IMR-90 (cell line): Measurements from ENCODE around the gene TTC3. TPM values are rescaled to one million over a fixed set of nuclear protein-coding genes. Genes with fewer than 3 reads are reported as not detected.

ENCODE experiments used
- ATAC-seq: fragments of 200-7000 bp; cut with Tn5 transposase; 2 replicates; pipeline ENCODE4 v1.9.1; 2020; ENCODE audit warnings: low read depth, mild to moderate bottlenecking, moderate library complexity
- BruUV-seq: library from RNA; stranded (reverse); fragments of 400-500 nt; replicated peaks from 2 replicates; lab custom pipeline; 2021; lab: Mats Ljungman, UMichigan
- CTCF ChIA-PET: fragments of 300-600 bp; formaldehyde crosslinking; extraction: SDS; loops from one replicate; lab custom pipeline; 2021; ENCODE audit warnings: antibody characterized with exemption; lab: Yijun Ruan, JAX
- POLR2A ChIA-PET: fragments of 300-600 bp; sonication (Branson Sonifier 250); formaldehyde crosslinking; loops from one replicate; lab custom pipeline; 2022; ENCODE audit warnings: antibody characterized with exemption; ENCODE audit not compliant: unreplicated experiment; lab: Charles Lee
- DNase-seq: peaks from one replicate; pipeline ENCODE4 v3.0.0; 2013
- H2AFZ ChIP-seq: replicated peaks from 2 replicates; pipeline ENCODE3; 2013; ENCODE audit warnings: low read length, mild to moderate bottlenecking; ENCODE audit not compliant: poor library complexity
- H2AK5ac ChIP-seq: 2 replicates; pipeline ENCODE4 v1.6.1; 2013; ENCODE audit warnings: low read depth, low read length, inconsistent platforms
- H2AK9ac ChIP-seq: replicated peaks from 2 replicates; pipeline ENCODE3; 2013; ENCODE audit warnings: mild to moderate bottlenecking, low read depth, low read length, moderate library complexity; ENCODE audit not compliant: poor library complexity
- H2BK120ac ChIP-seq: 2 replicates; pipeline ENCODE4 v1.6.1; 2013; ENCODE audit warnings: low read depth, low read length, inconsistent platforms
- H2BK15ac ChIP-seq: 3 replicates; pipeline ENCODE4 v1.6.1; 2013; ENCODE audit warnings: low read depth, low read length, inconsistent platforms
- H2BK20ac ChIP-seq: 2 replicates; pipeline ENCODE4 v1.6.1; 2013; ENCODE audit warnings: low read depth, mild to moderate bottlenecking, inconsistent platforms, low read length, moderate library complexity
- H2BK5ac ChIP-seq: 2 replicates; pipeline ENCODE4 v1.6.1; 2013; ENCODE audit warnings: mild to moderate bottlenecking, low read depth, low read length, inconsistent platforms; ENCODE audit not compliant: poor library complexity, severe bottlenecking
- H3K14ac ChIP-seq: replicated peaks from 2 replicates; pipeline ENCODE4 v1.6.1; 2013; ENCODE audit warnings: low read depth, low read length, inconsistent platforms
- H3K18ac ChIP-seq: 2 replicates; pipeline ENCODE4 v1.6.1; 2013; ENCODE audit warnings: low read depth, low read length, control low read depth
- H3K23ac ChIP-seq: 2 replicates; pipeline ENCODE4 v1.6.1; 2013; ENCODE audit warnings: low read depth, low read length, inconsistent platforms
- H3K27ac ChIP-seq: 2 replicates; pipeline ENCODE4 v1.5.1; 2013; ENCODE audit warnings: mild to moderate bottlenecking, control low read depth, low read length; ENCODE audit not compliant: insufficient read depth
- H3K27me3 ChIP-seq: 2 replicates; pipeline ENCODE4 v1.6.1; 2013; ENCODE audit warnings: low read length; ENCODE audit not compliant: control insufficient read depth, insufficient read depth
- H3K36me3 ChIP-seq: 2 replicates; pipeline ENCODE4 v1.6.1; 2013; ENCODE audit warnings: low read length, mixed read lengths; ENCODE audit not compliant: control insufficient read depth, insufficient read depth
- H3K4ac ChIP-seq: 2 replicates; pipeline ENCODE4 v1.6.1; 2013; ENCODE audit warnings: low read depth, low read length, inconsistent platforms
- H3K4me1 ChIP-seq: 2 replicates; pipeline ENCODE4 v1.6.1; 2013; ENCODE audit warnings: low read length, mixed read lengths; ENCODE audit not compliant: control insufficient read depth, insufficient read depth
- H3K4me2 ChIP-seq: 2 replicates; pipeline ENCODE4 v1.6.1; 2013; ENCODE audit warnings: low read depth, mild to moderate bottlenecking, control low read depth, low read length, moderate library complexity
- H3K4me3 ChIP-seq: 2 replicates; pipeline ENCODE4 v1.5.1; 2013; ENCODE audit warnings: low read depth, mild to moderate bottlenecking, control low read depth, low read length, moderate library complexity; ENCODE audit not compliant: insufficient read depth
- H3K56ac ChIP-seq: 2 replicates; pipeline ENCODE4 v1.6.1; 2013; ENCODE audit warnings: low read length, inconsistent platforms; ENCODE audit not compliant: insufficient read depth; ENCODE audit errors: extremely low read depth
- H3K79me1 ChIP-seq, 2 experiments: 2 replicates each; pipeline ENCODE4 v1.6.1; 2013; ENCODE audit warnings: low read length in 2 of 2, inconsistent platforms in 1 of 2, low read depth in 1 of 2
- H3K9ac ChIP-seq: 2 replicates; pipeline ENCODE4 v1.6.1; 2013; ENCODE audit warnings: low read depth, low read length, control low read depth
- H3K9me1 ChIP-seq: 2 replicates; pipeline ENCODE4 v1.6.1; 2013; ENCODE audit warnings: low read length, inconsistent platforms; ENCODE audit not compliant: insufficient read depth
- H3K9me3 ChIP-seq: 2 replicates; pipeline ENCODE4 v1.6.1; 2013; ENCODE audit warnings: low read length; ENCODE audit not compliant: control insufficient read depth, insufficient read depth
- H4K20me1 ChIP-seq: 2 replicates; pipeline ENCODE4 v1.6.1; 2013; ENCODE audit warnings: low read length, inconsistent platforms; ENCODE audit not compliant: insufficient read depth
- H4K5ac ChIP-seq: 2 replicates; pipeline ENCODE4 v1.6.1; 2013; ENCODE audit warnings: mild to moderate bottlenecking, low read depth, low read length, control low read depth
- H4K8ac ChIP-seq, 2 experiments: 2 replicates each; pipeline ENCODE4 v1.6.1; 2013; ENCODE audit warnings: low read depth in 2 of 2, low read length in 2 of 2, control low read depth in 1 of 2, inconsistent platforms in 1 of 2
- H4K91ac ChIP-seq: 2 replicates; pipeline ENCODE4 v1.6.1; 2013; ENCODE audit warnings: low read depth, low read length, inconsistent platforms; ENCODE audit not compliant: insufficient read depth
- BHLHE40 ChIP-seq: fragments of 150-350 bp; IDR thresholded peaks from 2 replicates; pipeline ENCODE4 v1.6.1; 2016; ENCODE audit warnings: mild to moderate bottlenecking, low read depth, low read length
- CEBPB ChIP-seq: IDR thresholded peaks from 2 replicates; pipeline ENCODE4 v1.6.1; 2012; ENCODE audit warnings: low read depth, low read length, improper control_type of control experiment
- FOS ChIP-seq: fragments of 150-350 bp; IDR thresholded peaks from 2 replicates; pipeline ENCODE4 v1.6.1; 2016; ENCODE audit warnings: low read depth, low read length
- MAFK ChIP-seq: IDR thresholded peaks from 2 replicates; pipeline ENCODE4 v1.6.1; 2012; ENCODE audit warnings: low read depth, low read length, improper control_type of control experiment
- MAZ ChIP-seq: IDR thresholded peaks from 2 replicates; pipeline ENCODE4 v1.6.1; 2012; ENCODE audit warnings: low read depth, mild to moderate bottlenecking, low read length, improper control_type of control experiment, moderate library complexity, borderline replicate concordance
- MXI1 ChIP-seq: IDR thresholded peaks from 2 replicates; pipeline ENCODE4 v1.6.1; 2012; ENCODE audit warnings: low read depth, mild to moderate bottlenecking, low read length, moderate library complexity, borderline replicate concordance
- NFE2L2 ChIP-seq: fragments of 150-350 bp; IDR thresholded peaks from 2 replicates; pipeline ENCODE4 v1.6.1; 2016; ENCODE audit warnings: low read depth, mild to moderate bottlenecking, low read length
- POLR2A ChIP-seq: IDR thresholded peaks from 2 replicates; pipeline ENCODE4 v1.6.1; 2012; ENCODE audit warnings: mild to moderate bottlenecking, low read depth, low read length
- RAD21 ChIP-seq: IDR thresholded peaks from 2 replicates; pipeline ENCODE4 v1.6.1; 2012; ENCODE audit warnings: low read length, improper control_type of control experiment
- RCOR1 ChIP-seq: IDR thresholded peaks from 2 replicates; pipeline ENCODE4 v1.6.1; 2012; ENCODE audit warnings: mild to moderate bottlenecking, low read length, improper control_type of control experiment; ENCODE audit not compliant: insufficient replicate concordance
- RFX5 ChIP-seq: IDR thresholded peaks from 2 replicates; pipeline ENCODE4 v1.8.0; 2012; ENCODE audit warnings: low read depth, mild to moderate bottlenecking, low read length, moderate library complexity
- WGBS, 2 experiments: methylation state at CpG; one replicate each; pipeline versions ENCODE4 v1.1.5 to v1.1.7; 2013; ENCODE audit warnings: missing lambda C conversion rate in 2 of 2; ENCODE audit not compliant: insufficient read length in 1 of 2; ENCODE audit errors: extremely low coverage in 2 of 2; 5-methylcytosine and 5-hydroxymethylcytosine counted together
- dilution Hi-C: fragments of 300-500 bp; cut with HindIII; formaldehyde crosslinking; loops from one replicate; pipeline ENCODE4 v1.14.3; 2018; ENCODE audit warnings: low sequenced_read_pairs; ENCODE audit not compliant: unreplicated experiment
- in situ Hi-C: fragments of 300-500 bp; cut with MboI; formaldehyde crosslinking; loops from 3 replicates; pipeline ENCODE4 v1.14.3; 2019; ENCODE audit warnings: low sequenced_read_pairs, inconsistent platforms, mixed read lengths
- intact Hi-C: fragments of 100-400 bp; cut with micrococcal nuclease; formaldehyde crosslinking; loops from 2 replicates; pipeline ENCODE4 v1.10.0; 2022
- polyA plus RNA-seq, 3 experiments: library from polyadenylated mRNA; depleted of rRNA; stranded (reverse); fragments of >200 nt; gene quantifications; 2 replicates each; pipeline ENCODE4 v1.2.3, GENCODE V29; 2012; ENCODE audit warnings: low replicate concordance in 1 of 3
- total RNA-seq: library from RNA; depleted of rRNA; stranded (reverse); fragments of >200 nt; gene quantifications from 2 replicates; pipeline ENCODE4 v1.2.3, GENCODE V29; 2012
- TF ChIP-seq, protein P1 (sequence below): conservative IDR thresholded peaks from 2 replicates; pipeline ENCODE4 v1.5.1; 2012; ENCODE audit warnings: mild to moderate bottlenecking, low read depth, low read length, improper control_type of control experiment
- TF ChIP-seq, protein P2 (sequence below): fragments of 150-350 bp; IDR thresholded peaks from 2 replicates; pipeline ENCODE4 v1.6.1; 2016; ENCODE audit warnings: low read depth, mild to moderate bottlenecking, low read length, moderate library complexity, borderline replicate concordance

TTC3 gene
- total and polyA plus RNA-seq, 2 of the 4 experiments (the other 2 are of a cell fraction), result 96.7 to 293 TPM

DNA sequence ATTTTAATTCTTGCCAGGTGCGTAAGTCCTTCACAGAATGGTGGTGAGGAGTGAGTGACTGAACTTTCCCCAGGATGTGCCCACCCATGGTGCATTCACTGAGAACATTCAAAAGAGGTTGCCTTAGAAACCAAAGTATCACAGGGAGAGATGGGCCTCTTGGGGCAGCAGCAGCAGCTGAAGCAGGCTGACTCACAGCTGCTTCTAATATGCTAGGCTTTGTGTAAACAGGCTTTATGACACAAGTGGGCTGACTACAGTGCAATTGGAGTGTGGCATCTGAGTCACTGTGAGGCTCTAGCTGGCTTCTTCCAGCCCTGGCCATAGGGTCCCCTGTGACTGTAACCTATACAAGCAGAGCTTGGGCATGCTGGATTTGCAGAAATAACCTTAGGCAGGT is 12.8 kb upstream of the TTC3 start:
- Histone ChIP-seq H2BK5ac (peak overlapping the region; percentile 71), H2AK5ac (peak overlapping the region; percentile 95), H3K4me3 (no peak overlapping the region), H4K20me1 (peaks cover 4% of the 10 kb centered on the region; the same call in 1 of the 2 replicates), H3K27ac (peak overlapping the region; percentile 4; the same call in 1 of the 2 replicates), H3K4me2 (peak overlapping the region; percentile 59; the same call in 1 of the 2 replicates), H2AFZ (peak overlapping the region; percentile 83), H4K91ac (peak overlapping the region; percentile 65), H2BK15ac (peak overlapping the region; percentile 56; the same call in 2 of the 3 replicates), H3K4ac (peak overlapping the region; percentile 71), H2AK9ac (peak overlapping the region; percentile 74), H3K14ac (peak overlapping the region; percentile 42; the same call in 1 of the 2 replicates), H3K4me1 (peaks cover 17% of the 10 kb centered on the region), H3K9ac (no peak overlapping the region), H3K23ac (no peak overlapping the region), H3K9me3 (no peaks in the 10 kb centered on the region), H3K27me3 (no peaks in the 10 kb centered on the region), H3K79me1 (peaks cover 0 to 4% of the 10 kb centered on the region in 2 experiments; a peak in 1 of 4 replicates), H2BK120ac (peak overlapping the region; percentile 68), H3K36me3 (no peaks in the 10 kb centered on the region), H3K56ac (no peak overlapping the region), H3K9me1 (peaks cover 19% of the 10 kb centered on the region), H3K18ac (no peak overlapping the region), H2BK20ac (peak overlapping the region; percentile 69; the same call in 1 of the 2 replicates), H4K5ac (0 out of 2 replicates have a peak overlapping the region, but pooled peaks have one; percentile 9), H4K8ac (peak overlapping the region in 1 of 2 experiments; percentile 67; a peak in 2 of 4 replicates)
- dilution Hi-C loops (no loop called here), intact Hi-C loops (no loop called here), in situ Hi-C loops (no loop called here)
- TF ChIP-seq, protein P1, sequence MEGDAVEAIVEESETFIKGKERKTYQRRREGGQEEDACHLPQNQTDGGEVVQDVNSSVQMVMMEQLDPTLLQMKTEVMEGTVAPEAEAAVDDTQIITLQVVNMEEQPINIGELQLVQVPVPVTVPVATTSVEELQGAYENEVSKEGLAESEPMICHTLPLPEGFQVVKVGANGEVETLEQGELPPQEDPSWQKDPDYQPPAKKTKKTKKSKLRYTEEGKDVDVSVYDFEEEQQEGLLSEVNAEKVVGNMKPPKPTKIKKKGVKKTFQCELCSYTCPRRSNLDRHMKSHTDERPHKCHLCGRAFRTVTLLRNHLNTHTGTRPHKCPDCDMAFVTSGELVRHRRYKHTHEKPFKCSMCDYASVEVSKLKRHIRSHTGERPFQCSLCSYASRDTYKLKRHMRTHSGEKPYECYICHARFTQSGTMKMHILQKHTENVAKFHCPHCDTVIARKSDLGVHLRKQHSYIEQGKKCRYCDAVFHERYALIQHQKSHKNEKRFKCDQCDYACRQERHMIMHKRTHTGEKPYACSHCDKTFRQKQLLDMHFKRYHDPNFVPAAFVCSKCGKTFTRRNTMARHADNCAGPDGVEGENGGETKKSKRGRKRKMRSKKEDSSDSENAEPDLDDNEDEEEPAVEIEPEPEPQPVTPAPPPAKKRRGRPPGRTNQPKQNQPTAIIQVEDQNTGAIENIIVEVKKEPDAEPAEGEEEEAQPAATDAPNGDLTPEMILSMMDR, result peak; percentile 23; the same call in 1 of the 2 replicates
- TF ChIP-seq FOS (peak; percentile 95), MAZ (peak; percentile 33; the same call in 1 of the 2 replicates), BHLHE40 (no peak), RCOR1 (no peak), RAD21 (no peak; the same call in 1 of the 2 replicates), RFX5 (no peak), NFE2L2 (peak; percentile 64; the same call in 1 of the 2 replicates), CEBPB (peak; percentile 86), MXI1 (0 out of 2 replicates have a peak, but pooled peaks have one; percentile 9), POLR2A (no peak), MAFK (peak; percentile 28; the same call in 1 of the 2 replicates)
- TF ChIP-seq, protein P2, sequence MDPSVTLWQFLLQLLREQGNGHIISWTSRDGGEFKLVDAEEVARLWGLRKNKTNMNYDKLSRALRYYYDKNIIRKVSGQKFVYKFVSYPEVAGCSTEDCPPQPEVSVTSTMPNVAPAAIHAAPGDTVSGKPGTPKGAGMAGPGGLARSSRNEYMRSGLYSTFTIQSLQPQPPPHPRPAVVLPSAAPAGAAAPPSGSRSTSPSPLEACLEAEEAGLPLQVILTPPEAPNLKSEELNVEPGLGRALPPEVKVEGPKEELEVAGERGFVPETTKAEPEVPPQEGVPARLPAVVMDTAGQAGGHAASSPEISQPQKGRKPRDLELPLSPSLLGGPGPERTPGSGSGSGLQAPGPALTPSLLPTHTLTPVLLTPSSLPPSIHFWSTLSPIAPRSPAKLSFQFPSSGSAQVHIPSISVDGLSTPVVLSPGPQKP, result no peak
- ChIA-PET CTCF (interaction anchor here (0.9 kb wide), 1 partner anchor 50 kb away, joined by 3 read pairs; no protein-coding TSS in a partner anchor), POLR2A (interaction anchor here (0.5 kb wide), 1 partner anchor 45 kb away, joined by 12 read pairs; no protein-coding TSS in a partner anchor)
- BruUV-seq, result no TSS peak
- peak; percentile 96 for ATAC-seq
- peak; percentile 98 for DNase-seq
- whole genome bisulfite sequencing, 2 experiments, result 0% methylated on average over 1 of the region's 1 CpG; no CpG with 5 or more reads in 1 of the 2 experiments
